H1 (cell line): Measurements from ENCODE around the gene ZNF471. TPM values are rescaled to one million over a fixed set of nuclear protein-coding genes. Genes with fewer than 3 reads are reported as not detected.

Source experiments
- CTCF ChIA-PET: fragments of 300-600 bp; sonication (Branson Sonifier 250); formaldehyde crosslinking; loops from one replicate; lab custom pipeline; 2021; ENCODE audit not compliant: partially characterized antibody; lab: Charles Lee
- POLR2A ChIA-PET: fragments of 300-600 bp; sonication (Branson Sonifier 250); formaldehyde crosslinking; loops from one replicate; lab custom pipeline; 2021; ENCODE audit warnings: inconsistent platforms; ENCODE audit not compliant: partially characterized antibody; lab: Charles Lee
- DNase-seq, 2 experiments: peaks; one replicate each; pipeline versions ENCODE4 v3.0.0 to v3.0.0-alpha.2; 2010 to 2022; ENCODE audit warnings: low spot score in 2 of 2, low read depth in 1 of 2, mixed read lengths in 1 of 2
- FAIRE-seq: peaks from 2 replicates; lab custom pipeline; 2011; peaks lifted over from hg19 to GRCh38; lab: Jason Lieb, UNC
- H2AFZ ChIP-seq: 2 replicates; pipeline ENCODE4 v1.8.1; 2012; ENCODE audit warnings: low read length, inconsistent platforms
- H2AK5ac ChIP-seq: 2 replicates; pipeline ENCODE4 v1.6.1; 2013; ENCODE audit warnings: low read depth, low read length
- H2BK120ac ChIP-seq: replicated peaks from 2 replicates; pipeline ENCODE3; 2013; ENCODE audit warnings: low read depth, low read length, inconsistent platforms
- H2BK12ac ChIP-seq: 2 replicates; pipeline ENCODE4 v1.6.1; 2013; ENCODE audit warnings: low read depth, low read length
- H2BK15ac ChIP-seq: 2 replicates; pipeline ENCODE4 v1.6.1; 2013; ENCODE audit warnings: low read length
- H2BK20ac ChIP-seq: 2 replicates; pipeline ENCODE4 v1.6.1; 2013; ENCODE audit warnings: low read length
- H2BK5ac ChIP-seq: 2 replicates; pipeline ENCODE4 v1.6.1; 2013; ENCODE audit warnings: low read depth, low read length
- H3K14ac ChIP-seq: 2 replicates; pipeline ENCODE4 v1.6.1; 2013; ENCODE audit warnings: inconsistent platforms; ENCODE audit not compliant: insufficient read length
- H3K18ac ChIP-seq: 2 replicates; pipeline ENCODE4 v1.6.1; 2013; ENCODE audit warnings: low read length; ENCODE audit errors: extremely low read depth
- H3K23ac ChIP-seq: 2 replicates; pipeline ENCODE4 v1.6.1; 2013; ENCODE audit warnings: inconsistent platforms; ENCODE audit not compliant: insufficient read length
- H3K23me2 ChIP-seq: 2 replicates; pipeline ENCODE4 v1.6.1; 2013; ENCODE audit warnings: low read depth, low read length
- H3K27ac ChIP-seq: 2 replicates; pipeline ENCODE4 v1.6.1; 2011; ENCODE audit warnings: low read depth, low read length, inconsistent platforms
- H3K27me3 ChIP-seq, 4 experiments: replicated peaks in 1 of 4; 1 replicate in 1 of 4; 2 replicates in 3 of 4; pipeline versions ENCODE4 v1.6.1 to v1.8.1; 2011 to 2013; ENCODE audit warnings: low read length in 3 of 4, mild to moderate bottlenecking in 3 of 4, inconsistent platforms in 2 of 4, mixed read lengths in 2 of 4, moderate library complexity in 1 of 4; ENCODE audit not compliant: control insufficient read depth in 3 of 4, insufficient read depth in 3 of 4; ENCODE audit errors: extremely low read depth in 1 of 4
- H3K36me3 ChIP-seq, 4 experiments: 2 replicates each; pipeline versions ENCODE4 v1.6.1 to v1.8.1; 2011 to 2013; ENCODE audit warnings: mild to moderate bottlenecking in 4 of 4, low read length in 3 of 4, moderate library complexity in 2 of 4, control low read depth in 1 of 4, inconsistent platforms in 1 of 4; ENCODE audit not compliant: insufficient read depth in 4 of 4, control insufficient read depth in 2 of 4
- H3K4ac ChIP-seq: replicated peaks from 2 replicates; pipeline ENCODE3; 2013; ENCODE audit warnings: low read length, low read depth, mixed read lengths, inconsistent platforms; ENCODE audit not compliant: insufficient read length
- H3K4me1 ChIP-seq, 4 experiments: replicated peaks in 1 of 4; 1 replicate in 1 of 4; 2 replicates in 3 of 4; pipeline versions ENCODE4 v1.6.1 to v1.8.1; 2011 to 2013; ENCODE audit warnings: low read length in 3 of 4, inconsistent platforms in 2 of 4, mixed read lengths in 1 of 4; ENCODE audit not compliant: insufficient read depth in 4 of 4, control insufficient read depth in 3 of 4
- H3K4me2 ChIP-seq, 2 experiments: 2 replicates each; pipeline versions ENCODE4 v1.6.1 to v1.8.1; 2011 to 2013; ENCODE audit warnings: low read depth in 2 of 2, low read length in 2 of 2, control low read depth in 1 of 2, inconsistent platforms in 1 of 2, mild to moderate bottlenecking in 1 of 2; ENCODE audit not compliant: insufficient read depth in 1 of 2
- H3K4me3 ChIP-seq, 4 experiments: fragments of 200-600, 300-600 bp in 1 of 4; sonication (generic), shearing (Covaris generic), sonication (Bioruptor Twin) in 1 of 4; 2 replicates each; pipeline versions ENCODE4 v1.5.1 to v1.8.1; 2011 to 2016; ENCODE audit warnings: low read length in 4 of 4, low read depth in 3 of 4, control low read depth in 2 of 4, inconsistent platforms in 2 of 4, mild to moderate bottlenecking in 2 of 4, mixed read lengths in 1 of 4, moderate library complexity in 1 of 4; ENCODE audit not compliant: insufficient read depth in 2 of 4; ENCODE audit errors: extremely low read depth in 1 of 4
- H3K56ac ChIP-seq: replicated peaks from 2 replicates; pipeline ENCODE3; 2013; ENCODE audit warnings: low read depth, mild to moderate bottlenecking, mixed read lengths, low read length, inconsistent platforms; ENCODE audit not compliant: insufficient read length
- H3K79me1 ChIP-seq: 2 replicates; pipeline ENCODE4 v1.6.1; 2013; ENCODE audit warnings: low read depth, low read length, control low read depth
- H3K79me2 ChIP-seq, 2 experiments: 2 replicates each; pipeline versions ENCODE4 v1.6.1 to v1.8.1; 2012 to 2013; ENCODE audit warnings: low read length in 2 of 2, mild to moderate bottlenecking in 2 of 2, inconsistent platforms in 1 of 2; ENCODE audit not compliant: insufficient read depth in 2 of 2, control insufficient read depth in 1 of 2
- H3K9ac ChIP-seq, 4 experiments: replicated peaks in 1 of 4; 1 replicate in 1 of 4; 2 replicates in 3 of 4; pipeline versions ENCODE4 v1.6.1 to v1.8.1; 2011 to 2013; ENCODE audit warnings: low read depth in 3 of 4, low read length in 3 of 4, control low read depth in 2 of 4, mild to moderate bottlenecking in 2 of 4, moderate library complexity in 2 of 4, inconsistent platforms in 1 of 4; ENCODE audit errors: extremely low read depth in 1 of 4
- H3K9me3 ChIP-seq, 2 experiments: 2 replicates each; pipeline versions ENCODE4 v1.6.1 to v1.8.1; 2012 to 2013; ENCODE audit warnings: mild to moderate bottlenecking in 2 of 2, moderate library complexity in 2 of 2, control low read depth in 1 of 2, inconsistent platforms in 1 of 2, low read depth in 1 of 2, low read length in 1 of 2, mixed read lengths in 1 of 2; ENCODE audit not compliant: insufficient read depth in 2 of 2
- H4K20me1 ChIP-seq, 2 experiments: replicated peaks in 1 of 2; 2 replicates each; pipeline versions ENCODE3 to v1.8.1; 2011 to 2013; ENCODE audit warnings: inconsistent platforms in 2 of 2, low read length in 2 of 2, mild to moderate bottlenecking in 1 of 2; ENCODE audit not compliant: insufficient read depth in 2 of 2, control insufficient read depth in 1 of 2
- H4K5ac ChIP-seq: 2 replicates; pipeline ENCODE4 v1.6.1; 2013; ENCODE audit warnings: low read length, low read depth, mixed read lengths, inconsistent platforms; ENCODE audit not compliant: insufficient read length
- H4K8ac ChIP-seq: 2 replicates; pipeline ENCODE4 v1.8.0; 2013; ENCODE audit warnings: mild to moderate bottlenecking, moderate library complexity, low read length, inconsistent platforms; ENCODE audit not compliant: insufficient read depth; ENCODE audit errors: extremely low read depth
- H4K91ac ChIP-seq: replicated peaks from 2 replicates; pipeline ENCODE3; 2013; ENCODE audit warnings: low read length, mixed read lengths, inconsistent platforms; ENCODE audit not compliant: insufficient read length
- CHD1 ChIP-seq: IDR thresholded peaks from 2 replicates; pipeline ENCODE4 v1.6.1; 2012; ENCODE audit warnings: low read depth, low read length, improper control_type of control experiment
- ZNF274 ChIP-seq: IDR thresholded peaks from 2 replicates; pipeline ENCODE4 v1.7.0; 2012; ENCODE audit warnings: low read length, borderline replicate concordance; ENCODE audit errors: extremely low read depth
- WGBS, 2 experiments: shearing (Covaris generic) in 1 of 2; methylation state at CpG; one replicate each; pipeline versions ENCODE4 v1.1.6 to v1.1.7; 2013 to 2015; ENCODE audit warnings: low lambda C conversion rate in 2 of 2, mixed read lengths in 2 of 2, inconsistent platforms in 1 of 2, low coverage in 1 of 2, missing lambda C conversion rate in 1 of 2; ENCODE audit not compliant: insufficient replicate concordance in 2 of 2, insufficient coverage in 1 of 2, insufficient read length in 1 of 2; ENCODE audit errors: extremely low coverage in 1 of 2, missing lambda C conversion rate in 1 of 2; 5-methylcytosine and 5-hydroxymethylcytosine counted together
- polyA plus RNA-seq, 7 experiments: library from polyadenylated mRNA; depleted of rRNA in 3 of 7; stranded (reverse) in 5 of 7; unstranded in 2 of 7; fragments of >200 nt in 5 of 7; fragments of 200-250 nt in 2 of 7; gene quantifications; 1 replicate in 5 of 7; 2 replicates in 1 of 7; 4 replicates in 1 of 7; pipeline versions ENCODE4 v1.2.1 to v1.2.3, GENCODE V29; 2011 to 2013; ENCODE audit warnings: missing spikeins in 2 of 7, mixed read lengths in 2 of 7
- total RNA-seq: library from RNA; stranded (reverse); fragmentation: NEBNext Ultra II Directional; extraction: Animal tissue kit (Norgen Biotek cat#: 25700); gene quantifications from 2 replicates; pipeline ENCODE4 v1.2.1, GENCODE V29; 2021

Gene ZNF471
- total and polyA plus RNA-seq, 2 of the 8 experiments (the other 6 are each of a cell fraction or from before 2014, with no cell fraction given), result 0.73 to 0.74 TPM

GRCh38 chr19:56577719-56578602, 70.3 kb downstream of the ZNF471 start:
- Histone ChIP-seq H3K23ac (no peak overlapping the region), H3K23me2 (no peaks in the 10 kb centered on the region), H3K56ac (no peak overlapping the region), H2BK12ac (no peak overlapping the region), H4K8ac (no peak overlapping the region), H4K91ac (no peak overlapping the region), H2BK20ac (no peak overlapping the region), H3K14ac (no peak overlapping the region), H2AFZ (no peak overlapping the region), H4K20me1 (no peaks in the 10 kb centered on the region), H3K79me1 (no peaks in the 10 kb centered on the region), H3K4ac (no peak overlapping the region), H3K18ac (no peak overlapping the region), H3K79me2 (no peaks in the 10 kb centered on the region), H3K4me2 (no peak overlapping the region), H3K27ac (no peak overlapping the region), H2BK15ac (no peak overlapping the region), H3K9me3 (peaks cover 83 to 88% of the 10 kb centered on the region in 2 experiments), H3K36me3 (peaks cover 2 to 55% (median 31%) of the 10 kb centered on the region in 4 experiments; a peak in 6 of 8 replicates), H3K4me3 (no peak overlapping the region), H3K4me1 (no peaks in the 10 kb centered on the region), H3K9ac (no peak overlapping the region), H2BK5ac (no peak overlapping the region), H4K5ac (no peak overlapping the region), H3K27me3 (no peaks in the 10 kb centered on the region), H2AK5ac (no peak overlapping the region), H2BK120ac (no peak overlapping the region)
- POLR2A ChIA-PET, result interaction anchor here (0.6 kb wide), 1 partner anchor 193 kb away, joined by 3 read pairs; no protein-coding TSS in a partner anchor
- 93% methylated on average over 11 of the region's 11 CpGs; no CpG with 5 or more reads in 1 of the 2 experiments for WGBS, 2 experiments
- no peak for TF ChIP-seq CHD1
- TF ChIP-seq ZNF274, result peak; percentile 94
- FAIRE-seq (no peak), DNase-seq (no peak)
- CTCF ChIA-PET, result no interaction called here
